Kidney epithelial cell (primary cell): ENCODE results near the gene HOXD8. TPM values are rescaled to one million over a fixed set of nuclear protein-coding genes. Genes with fewer than 3 reads are reported as not detected.

ENCODE experiments used
- DNase-seq: peaks from one replicate; pipeline ENCODE4 v3.0.0-alpha.2; 2010; ENCODE audit warnings: low read depth
- H3K27me3 ChIP-seq: 2 replicates; pipeline ENCODE4 v1.6.0; 2011; ENCODE audit warnings: low read length; ENCODE audit not compliant: control insufficient read depth, insufficient read depth
- H3K36me3 ChIP-seq: 2 replicates; pipeline ENCODE4 v1.5.1; 2011; ENCODE audit warnings: low read length; ENCODE audit not compliant: control insufficient read depth, insufficient read depth
- H3K4me3 ChIP-seq: 2 replicates; pipeline ENCODE4 v1.5.1; 2011; ENCODE audit warnings: low read depth, mild to moderate bottlenecking, control low read depth, low read length
- total RNA-seq: library from RNA; depleted of rRNA; stranded (reverse); fragments of >200 nt; gene quantifications from 2 replicates; pipeline ENCODE4 v1.2.3, GENCODE V29; 2015
- TF ChIP-seq, protein P1 (sequence below): IDR thresholded peaks from 2 replicates; pipeline ENCODE4 v1.5.1; 2011; ENCODE audit warnings: mild to moderate bottlenecking, moderate library complexity, low read length, control low read depth, inconsistent platforms; ENCODE audit not compliant: insufficient read depth, poor library complexity, severe bottlenecking

HOXD8 gene
- total RNA-seq, 1 donor from 2014 or later, result 18.1 TPM

- Histone ChIP-seq H3K36me3 (no peaks in the 10 kb centered on the region), H3K27me3 (no peaks in the 10 kb centered on the region), H3K4me3 (no peak overlapping the region)
- TF ChIP-seq, protein P1, sequence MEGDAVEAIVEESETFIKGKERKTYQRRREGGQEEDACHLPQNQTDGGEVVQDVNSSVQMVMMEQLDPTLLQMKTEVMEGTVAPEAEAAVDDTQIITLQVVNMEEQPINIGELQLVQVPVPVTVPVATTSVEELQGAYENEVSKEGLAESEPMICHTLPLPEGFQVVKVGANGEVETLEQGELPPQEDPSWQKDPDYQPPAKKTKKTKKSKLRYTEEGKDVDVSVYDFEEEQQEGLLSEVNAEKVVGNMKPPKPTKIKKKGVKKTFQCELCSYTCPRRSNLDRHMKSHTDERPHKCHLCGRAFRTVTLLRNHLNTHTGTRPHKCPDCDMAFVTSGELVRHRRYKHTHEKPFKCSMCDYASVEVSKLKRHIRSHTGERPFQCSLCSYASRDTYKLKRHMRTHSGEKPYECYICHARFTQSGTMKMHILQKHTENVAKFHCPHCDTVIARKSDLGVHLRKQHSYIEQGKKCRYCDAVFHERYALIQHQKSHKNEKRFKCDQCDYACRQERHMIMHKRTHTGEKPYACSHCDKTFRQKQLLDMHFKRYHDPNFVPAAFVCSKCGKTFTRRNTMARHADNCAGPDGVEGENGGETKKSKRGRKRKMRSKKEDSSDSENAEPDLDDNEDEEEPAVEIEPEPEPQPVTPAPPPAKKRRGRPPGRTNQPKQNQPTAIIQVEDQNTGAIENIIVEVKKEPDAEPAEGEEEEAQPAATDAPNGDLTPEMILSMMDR, result no peak
- no peak for DNase-seq
These were observed 3.8 kb upstream of the HOXD8 start for GRCh38 chr2:176125772-176126054.

DNA sequence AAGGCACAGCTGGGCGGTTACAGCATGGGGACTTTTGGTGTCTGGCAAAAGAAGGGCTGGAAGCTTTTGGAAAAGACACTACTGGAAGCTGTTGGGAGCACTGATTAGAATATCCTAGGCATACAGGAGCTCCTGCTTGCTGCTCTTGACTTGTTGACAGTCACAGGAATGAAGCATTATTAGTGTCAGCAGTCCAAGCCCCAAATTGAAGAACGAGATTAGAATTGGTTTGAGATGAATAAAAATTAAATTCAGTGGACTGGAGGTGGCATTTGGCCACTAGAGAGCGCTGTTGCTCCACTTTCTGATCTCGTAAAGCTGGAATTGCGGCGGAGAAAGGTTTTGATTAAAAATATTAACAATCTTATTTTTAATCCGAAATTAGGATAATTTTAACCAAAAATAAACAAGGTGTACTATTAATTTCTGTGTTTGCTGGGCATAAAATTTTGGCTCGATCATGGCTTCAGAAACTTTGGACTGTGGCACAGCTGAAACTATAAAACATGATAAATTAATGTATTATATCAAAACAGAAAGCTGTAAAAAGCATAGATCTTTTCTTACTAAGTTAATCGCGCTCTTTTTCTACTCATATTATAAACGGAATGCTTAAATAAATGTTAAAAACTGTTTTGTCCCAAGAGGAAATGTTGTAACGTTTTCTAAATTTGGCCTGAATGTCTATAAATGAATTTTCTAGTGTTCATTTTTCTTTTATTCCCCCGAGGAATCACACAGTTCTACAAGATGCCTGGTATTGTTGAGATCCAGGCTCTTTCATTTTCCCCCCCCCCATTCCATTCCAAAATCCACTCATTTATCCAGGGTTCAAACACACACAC lies 2.4 kb upstream of the HOXD8 start:
- peak overlapping the region; percentile 67 for H3K4me3 ChIP-seq
- no peaks in the 10 kb centered on the region for H3K36me3 ChIP-seq
- no peak for DNase-seq
- TF ChIP-seq, protein P1, result peak; percentile 66
- H3K27me3 ChIP-seq, result no peaks in the 10 kb centered on the region

- no peak for DNase-seq
- no peaks in the 10 kb centered on the region for H3K27me3 ChIP-seq
- H3K4me3 ChIP-seq, result peak overlapping the region; percentile 67
- TF ChIP-seq, protein P1, result no peak
- no peaks in the 10 kb centered on the region for H3K36me3 ChIP-seq
These were observed 1.8 kb upstream of the HOXD8 start for GRCh38 chr2:176127774-176128072.

DNA sequence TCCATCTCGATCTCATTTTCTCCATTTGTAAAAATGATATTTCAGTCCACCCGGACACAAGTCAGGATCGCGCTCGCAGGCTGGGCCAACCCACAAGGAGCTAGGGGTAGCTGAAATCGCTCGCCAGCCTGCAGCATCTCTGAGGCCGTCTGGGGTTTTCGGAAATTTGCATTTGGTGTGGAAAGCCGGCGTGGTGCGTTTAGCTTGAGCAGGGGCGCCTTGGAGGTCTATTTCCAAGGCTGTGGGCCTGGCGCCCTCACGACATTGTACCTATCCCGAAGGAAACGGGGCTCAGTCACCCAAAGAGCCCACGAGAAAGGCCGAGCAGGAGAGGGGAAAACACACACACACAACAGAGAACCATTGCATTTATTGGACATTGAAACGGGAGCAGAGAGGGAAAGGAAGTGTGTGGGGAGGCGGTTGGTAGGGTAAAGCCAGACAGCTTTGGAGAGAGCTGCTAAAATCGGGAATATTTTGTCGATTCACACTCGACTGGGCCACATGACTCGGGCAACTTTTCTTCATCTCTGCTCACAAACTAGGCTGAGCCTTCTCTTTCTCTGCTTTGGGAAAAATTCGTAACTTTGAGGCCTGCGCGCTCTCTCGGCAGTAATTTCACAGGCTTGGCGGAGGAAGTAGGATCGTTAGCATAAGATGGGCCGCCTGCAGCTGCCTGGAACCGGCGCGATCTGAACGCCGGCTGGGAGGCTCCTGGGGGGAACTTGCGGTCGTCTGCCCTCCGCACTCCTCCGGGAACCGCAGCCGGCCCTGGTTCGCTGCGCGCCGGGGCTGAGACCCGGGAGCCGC lies 1.1 kb upstream of the HOXD8 start:
- peak overlapping the region; percentile 67 for H3K4me3 ChIP-seq
- no peaks in the 10 kb centered on the region for H3K36me3 ChIP-seq
- DNase-seq, result no peak
- no peaks in the 10 kb centered on the region for H3K27me3 ChIP-seq
- TF ChIP-seq, protein P1, result no peak

DNA sequence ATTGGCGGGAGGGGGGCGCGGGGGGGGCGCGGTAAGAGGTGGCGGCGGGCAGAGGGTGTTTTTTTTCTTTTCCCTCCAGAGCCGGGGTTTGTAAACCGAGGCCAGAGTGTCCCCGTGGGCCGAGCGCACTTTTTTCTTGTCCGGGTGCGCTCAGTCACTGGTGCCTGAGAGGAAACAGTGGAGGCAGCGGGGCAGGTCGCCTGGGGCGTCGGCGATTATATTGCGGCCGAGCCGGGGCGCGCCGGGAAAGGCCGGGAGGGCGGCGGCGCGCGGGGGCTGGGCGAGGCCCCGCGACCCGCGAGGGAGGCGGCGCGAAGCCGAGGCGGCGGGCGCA lies 275 bp downstream of the HOXD8 start:
- peak overlapping the region; percentile 67 for H3K4me3 ChIP-seq
- H3K36me3 ChIP-seq, result no peaks in the 10 kb centered on the region
- TF ChIP-seq, protein P1, result no peak
- no peak for DNase-seq
- no peaks in the 10 kb centered on the region for H3K27me3 ChIP-seq
